HepG2 (cell line): Measurements from ENCODE around the gene NHSL1. TPM values are rescaled to one million over a fixed set of nuclear protein-coding genes. Genes with fewer than 3 reads are reported as not detected.
A peak's percentile ranks its signal among the peaks of the same experiment; 100 is the strongest.

Source experiments
- BRCA1 ChIP-seq: sonication (generic); formaldehyde crosslinking; IDR thresholded peaks from 2 replicates; pipeline ENCODE4 v1.4.0; 2020; ENCODE audit warnings: missing genetic modification reagents
- CBX1 ChIP-seq: IDR thresholded peaks from one replicate; pipeline ENCODE4 v1.6.1; 2016; ENCODE audit warnings: antibody characterized with exemption, low read depth
- CEBPB ChIP-seq: IDR thresholded peaks from 2 replicates; pipeline ENCODE4 v1.6.1; 2011; ENCODE audit warnings: low read depth, low read length, improper control_type of control experiment, borderline replicate concordance
- CEBPG ChIP-seq: IDR thresholded peaks from 2 replicates; pipeline ENCODE4 v1.6.1; 2016
- DNMT3B ChIP-seq: conservative IDR thresholded peaks from 2 replicates; pipeline ENCODE4 v1.6.1; 2016; ENCODE audit warnings: missing biosample characterization, control low read depth
- EHMT2 ChIP-seq: fragments of 200-600 bp; sonication (generic); IDR thresholded peaks from 2 replicates; pipeline ENCODE4 v1.7.0; 2017; ENCODE audit warnings: antibody characterized with exemption, low read depth, low read length, borderline replicate concordance
- ESRRA ChIP-seq: sonication (generic); formaldehyde crosslinking; IDR thresholded peaks from 2 replicates; pipeline ENCODE4 v1.5.1; 2020; ENCODE audit warnings: mild to moderate bottlenecking, low read depth, missing genetic modification reagents
- ETV6 ChIP-seq: sonication (generic); formaldehyde crosslinking; conservative IDR thresholded peaks from 2 replicates; pipeline ENCODE4 v1.4.0; 2020; ENCODE audit warnings: missing genetic modification reagents
- HHEX ChIP-seq: IDR thresholded peaks from 2 replicates; pipeline ENCODE4 v1.6.1; 2016; ENCODE audit warnings: control low read depth
- NR2F6 ChIP-seq, 2 experiments: IDR thresholded peaks; 2 replicates each; pipeline ENCODE4 v1.6.1; 2016; ENCODE audit warnings: antibody characterized with exemption in 1 of 2, mild to moderate bottlenecking in 1 of 2
- PAX8 ChIP-seq: sonication (generic); formaldehyde crosslinking; IDR thresholded peaks from 2 replicates; pipeline ENCODE4 v1.8.0; 2022; ENCODE audit warnings: mild to moderate bottlenecking, missing genetic modification reagents, borderline replicate concordance
- POLR2A ChIP-seq, 2 experiments: IDR thresholded peaks; 2 replicates each; pipeline ENCODE4 v1.6.1; 2011; ENCODE audit warnings: low read depth in 2 of 2, low read length in 2 of 2, mild to moderate bottlenecking in 1 of 2, moderate library complexity in 1 of 2; ENCODE audit not compliant: insufficient read depth in 1 of 2
- POLR2AphosphoS5 ChIP-seq: IDR thresholded peaks from 2 replicates; pipeline ENCODE4 v1.6.1; 2012; ENCODE audit warnings: low read depth, low read length
- SATB2 ChIP-seq: sonication (generic); formaldehyde crosslinking; IDR thresholded peaks from 2 replicates; pipeline ENCODE4 v1.5.0; 2020; ENCODE audit warnings: missing genetic modification reagents
- TCF7 ChIP-seq: sonication (generic); IDR thresholded peaks from 2 replicates; pipeline ENCODE4 v1.6.1; 2016; ENCODE audit warnings: antibody characterized with exemption, low read depth
- WIZ ChIP-seq: sonication (generic); formaldehyde crosslinking; IDR thresholded peaks from 2 replicates; pipeline ENCODE4 v1.5.1; 2020; ENCODE audit warnings: mild to moderate bottlenecking, missing genetic modification reagents
- ZFP36L2 ChIP-seq: sonication (generic); formaldehyde crosslinking; IDR thresholded peaks from 2 replicates; pipeline ENCODE4 v1.4.0; 2020; ENCODE audit warnings: missing genetic modification reagents
- ZMAT3 ChIP-seq: sonication (generic); formaldehyde crosslinking; conservative IDR thresholded peaks from 2 replicates; pipeline ENCODE4 v1.7.0; 2021; ENCODE audit warnings: missing genetic modification reagents
- ZNF12 ChIP-seq: sonication (generic); formaldehyde crosslinking; IDR thresholded peaks from 2 replicates; pipeline ENCODE4 v1.5.0; 2020; ENCODE audit warnings: missing genetic modification reagents
- ZNF343 ChIP-seq: sonication (generic); formaldehyde crosslinking; IDR thresholded peaks from 2 replicates; pipeline ENCODE4 v1.4.0; 2020; ENCODE audit warnings: mild to moderate bottlenecking, missing genetic modification reagents
- ZSCAN22 ChIP-seq: sonication (generic); formaldehyde crosslinking; IDR thresholded peaks from 2 replicates; pipeline ENCODE4 v1.4.0; 2020; ENCODE audit warnings: mild to moderate bottlenecking, missing genetic modification reagents
- polyA plus RNA-seq, 8 experiments: library from polyadenylated mRNA; depleted of rRNA in 3 of 8; stranded (reverse) in 7 of 8; unstranded in 1 of 8; fragments of >200 nt; fragmentation: Illumina TruSeq in 4 of 8; extraction: Trizol in 4 of 8; gene quantifications; 2 replicates each; pipeline versions ENCODE4 v1.2.1 to v1.2.3, GENCODE V29; 2011 to 2016; ENCODE audit warnings: low read depth in 4 of 8, missing spikeins in 1 of 8, mixed read lengths in 1 of 8; ENCODE audit not compliant: insufficient read depth in 1 of 8
- total RNA-seq, 5 experiments: library from RNA; depleted of rRNA; stranded (reverse); fragments of >200 nt; fragmentation: Illumina TruSeq; extraction: Trizol; gene quantifications; 2 replicates each; pipeline ENCODE4 v1.2.3, GENCODE V29; 2016; ENCODE audit warnings: low read depth in 1 of 5
- TF ChIP-seq, protein P1 (sequence below), 2 experiments: sonication (generic) in 1 of 2; formaldehyde crosslinking in 1 of 2; IDR thresholded peaks; 2 replicates each; pipeline versions ENCODE4 v1.6.1 to v1.9.0; 2014 to 2022; ENCODE audit warnings: antibody characterized with exemption in 1 of 2, borderline replicate concordance in 1 of 2, inconsistent platforms in 1 of 2, low read depth in 1 of 2, missing genetic modification reagents in 1 of 2
- TF ChIP-seq, protein P2 (sequence below): IDR thresholded peaks from 2 replicates; pipeline ENCODE4 v1.6.1; 2016; ENCODE audit warnings: mild to moderate bottlenecking, missing biosample characterization, missing genetic modification reagents
- TF ChIP-seq, protein P3 (sequence below): sonication (generic); formaldehyde crosslinking; IDR thresholded peaks from 2 replicates; pipeline ENCODE4 v1.9.0; 2021; ENCODE audit warnings: missing genetic modification reagents, mild to moderate bottlenecking, borderline replicate concordance

NHSL1 gene
- total and polyA plus RNA-seq, 2 of the 13 experiments (the other 11 are each of a cell fraction or from before 2014, with no cell fraction given) = 24.9 to 53.6 TPM

DNA sequence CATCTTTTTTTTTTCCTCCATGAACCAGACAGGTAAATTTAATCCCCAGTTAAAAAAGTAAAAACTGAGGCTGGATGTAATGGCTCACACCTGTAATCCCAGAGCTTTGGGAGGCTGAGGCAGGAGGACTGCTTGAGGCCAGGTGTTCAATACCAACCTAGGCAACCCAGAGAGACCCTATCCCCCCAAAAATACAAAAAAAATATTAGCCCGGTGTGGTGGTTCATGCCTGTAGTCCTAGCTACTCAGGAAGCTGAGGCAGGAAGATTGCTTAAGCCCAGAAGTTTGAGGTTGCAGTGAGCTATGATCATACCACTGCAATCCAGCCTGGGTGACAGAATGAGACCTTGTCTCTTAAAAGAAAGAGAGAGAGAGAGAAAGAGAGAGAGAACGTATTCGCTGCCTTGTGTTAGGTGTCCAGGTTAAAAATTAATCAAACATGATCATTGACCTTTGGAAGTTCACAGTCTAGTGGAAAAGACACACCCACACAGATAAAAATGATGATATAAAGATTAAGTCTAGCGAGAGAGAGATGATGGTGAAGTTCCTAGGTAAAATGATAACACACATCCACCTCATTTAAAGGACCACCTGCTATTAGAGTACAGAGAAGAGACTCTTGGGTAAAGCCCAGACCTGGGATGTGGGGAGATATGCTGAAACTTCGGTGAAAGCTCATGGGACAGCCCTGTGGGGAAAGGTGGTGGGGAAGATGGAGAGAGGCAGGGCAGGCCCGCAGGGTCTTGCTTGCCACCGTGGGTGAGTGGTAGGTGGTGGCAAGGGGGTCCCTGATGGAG, 4.8 kb upstream of the NHSL1 start (continued):
- TF ChIP-seq ZNF12 (CRISPR knock-in tag) = peak; percentile 67
- TF ChIP-seq BRCA1 = 0 out of 2 replicates have a peak, but pooled peaks have one; percentile 28
- TF ChIP-seq ZSCAN22 = no peak
- peak; percentile 86 for TF ChIP-seq CEBPB
- TF ChIP-seq CEBPG (CRISPR knock-in tag) = peak; percentile 98
- TF ChIP-seq NR2F6 (IDR thresholded peaks at IDR 0.05) = peak; percentile 86
- peak; percentile 91 for TF ChIP-seq NR2F6 (CRISPR knock-in tag; IDR thresholded peaks at IDR 0.05)
- TF ChIP-seq HHEX = no peak
- no peak for TF ChIP-seq ETV6 (CRISPR knock-in tag)
- TF ChIP-seq EHMT2 = peak; percentile 33; the same call in 1 of the 2 replicates
- TF ChIP-seq, protein P1, sequence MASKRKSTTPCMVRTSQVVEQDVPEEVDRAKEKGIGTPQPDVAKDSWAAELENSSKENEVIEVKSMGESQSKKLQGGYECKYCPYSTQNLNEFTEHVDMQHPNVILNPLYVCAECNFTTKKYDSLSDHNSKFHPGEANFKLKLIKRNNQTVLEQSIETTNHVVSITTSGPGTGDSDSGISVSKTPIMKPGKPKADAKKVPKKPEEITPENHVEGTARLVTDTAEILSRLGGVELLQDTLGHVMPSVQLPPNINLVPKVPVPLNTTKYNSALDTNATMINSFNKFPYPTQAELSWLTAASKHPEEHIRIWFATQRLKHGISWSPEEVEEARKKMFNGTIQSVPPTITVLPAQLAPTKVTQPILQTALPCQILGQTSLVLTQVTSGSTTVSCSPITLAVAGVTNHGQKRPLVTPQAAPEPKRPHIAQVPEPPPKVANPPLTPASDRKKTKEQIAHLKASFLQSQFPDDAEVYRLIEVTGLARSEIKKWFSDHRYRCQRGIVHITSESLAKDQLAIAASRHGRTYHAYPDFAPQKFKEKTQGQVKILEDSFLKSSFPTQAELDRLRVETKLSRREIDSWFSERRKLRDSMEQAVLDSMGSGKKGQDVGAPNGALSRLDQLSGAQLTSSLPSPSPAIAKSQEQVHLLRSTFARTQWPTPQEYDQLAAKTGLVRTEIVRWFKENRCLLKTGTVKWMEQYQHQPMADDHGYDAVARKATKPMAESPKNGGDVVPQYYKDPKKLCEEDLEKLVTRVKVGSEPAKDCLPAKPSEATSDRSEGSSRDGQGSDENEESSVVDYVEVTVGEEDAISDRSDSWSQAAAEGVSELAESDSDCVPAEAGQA (IDR thresholded peaks at IDR 0.05; ENCODE audit: low read depth) = no peak; the same call in 1 of the 2 replicates
- TF ChIP-seq, protein P1 (CRISPR knock-in tag; IDR thresholded peaks at IDR 0.05; ENCODE audit: borderline replicate concordance) = no peak
- TF ChIP-seq, protein P2, sequence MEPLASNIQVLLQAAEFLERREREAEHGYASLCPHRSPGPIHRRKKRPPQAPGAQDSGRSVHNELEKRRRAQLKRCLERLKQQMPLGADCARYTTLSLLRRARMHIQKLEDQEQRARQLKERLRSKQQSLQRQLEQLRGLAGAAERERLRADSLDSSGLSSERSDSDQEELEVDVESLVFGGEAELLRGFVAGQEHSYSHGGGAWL (CRISPR knock-in tag) = no peak
- no peak for TF ChIP-seq DNMT3B (CRISPR knock-in tag)
- no peak for TF ChIP-seq WIZ
- no peak for TF ChIP-seq ZFP36L2 (CRISPR knock-in tag)
- TF ChIP-seq ESRRA (CRISPR knock-in tag) = 0 out of 2 replicates have a peak, but pooled peaks have one; percentile 59
- peak in 1 of 2 experiments; percentile 28; a peak in 1 of 4 replicates for TF ChIP-seq POLR2A (IDR thresholded peaks at IDR 0.05; ENCODE audit: insufficient read depth in 1 of 2, low read depth in 2 of 2, low read length in 2 of 2)
- no peak for TF ChIP-seq PAX8 (CRISPR knock-in tag)
- no peak for TF ChIP-seq ZNF343 (CRISPR knock-in tag)
- peak; percentile 47 for TF ChIP-seq POLR2AphosphoS5
- TF ChIP-seq TCF7 = peak; percentile 79
- TF ChIP-seq SATB2 (CRISPR knock-in tag) = no peak
- TF ChIP-seq ZMAT3 (CRISPR knock-in tag) = no peak
- TF ChIP-seq, protein P3, sequence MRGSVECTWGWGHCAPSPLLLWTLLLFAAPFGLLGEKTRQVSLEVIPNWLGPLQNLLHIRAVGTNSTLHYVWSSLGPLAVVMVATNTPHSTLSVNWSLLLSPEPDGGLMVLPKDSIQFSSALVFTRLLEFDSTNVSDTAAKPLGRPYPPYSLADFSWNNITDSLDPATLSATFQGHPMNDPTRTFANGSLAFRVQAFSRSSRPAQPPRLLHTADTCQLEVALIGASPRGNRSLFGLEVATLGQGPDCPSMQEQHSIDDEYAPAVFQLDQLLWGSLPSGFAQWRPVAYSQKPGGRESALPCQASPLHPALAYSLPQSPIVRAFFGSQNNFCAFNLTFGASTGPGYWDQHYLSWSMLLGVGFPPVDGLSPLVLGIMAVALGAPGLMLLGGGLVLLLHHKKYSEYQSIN = no peak
- TF ChIP-seq CBX1 = peak; percentile 48
